GM21381 (cell line): ENCODE measurements around the gene VWA3B.
"Not testable (repeated sequence)": the region's sequence is repeated elsewhere in the genome, so short reads cannot be mapped to it uniquely, and the experiment has no call there.

Experiments used
- ATAC-seq: cut with Tn5 transposase; IDR thresholded peaks from one replicate; pipeline ENCODE4 v1.9.1; 2021; ENCODE audit warnings: mild to moderate bottlenecking, moderate library complexity; ENCODE audit not compliant: unreplicated experiment

Gene VWA3B

GRCh38 chr2:98127229-98127989 lies 40.4 kb downstream of the VWA3B start:
- ATAC-seq, result no peak

- no peak for ATAC-seq
Observed at GRCh38 chr2:98128556-98129109, 41.7 kb downstream of the VWA3B start.

- ATAC-seq, result not testable (repeated sequence)
Observed at GRCh38 chr2:98130073-98130472, 43.1 kb downstream of the VWA3B start.

- no peak for ATAC-seq
Observed at GRCh38 chr2:98134172-98135005, 47.4 kb downstream of the VWA3B start.

- ATAC-seq, result no peak
Observed at GRCh38 chr2:98137196-98137595, 50.2 kb downstream of the VWA3B start.

- ATAC-seq, result not testable (repeated sequence)
Observed at GRCh38 chr2:98138978-98139377, 52.0 kb downstream of the VWA3B start.

- no peak for ATAC-seq
Observed at GRCh38 chr2:98140210-98140609, 53.2 kb downstream of the VWA3B start.

GRCh38 chr2:98142106-98142791 lies 55.3 kb downstream of the VWA3B start:
- no peak for ATAC-seq

- ATAC-seq, result no peak
Observed at GRCh38 chr2:98145070-98145469, 58.1 kb downstream of the VWA3B start.

- ATAC-seq, result not testable (repeated sequence)
Observed at GRCh38 chr2:98147900-98148299, 60.9 kb downstream of the VWA3B start.

- ATAC-seq, result no peak
Observed at GRCh38 chr2:98148595-98149332, 61.8 kb downstream of the VWA3B start.

GRCh38 chr2:98149333-98149697 lies 62.3 kb downstream of the VWA3B start:
- no peak for ATAC-seq

GRCh38 chr2:98153481-98153880 lies 66.5 kb downstream of the VWA3B start:
- no peak for ATAC-seq

- ATAC-seq, result no peak
Observed at GRCh38 chr2:98155291-98155690, 68.3 kb downstream of the VWA3B start.

GRCh38 chr2:98155716-98156115 lies 68.7 kb downstream of the VWA3B start:
- ATAC-seq, result no peak

- ATAC-seq, result no peak
Observed at GRCh38 chr2:98156304-98156703, 69.3 kb downstream of the VWA3B start.

GRCh38 chr2:98157557-98157956 lies 70.6 kb downstream of the VWA3B start:
- ATAC-seq, result no peak

GRCh38 chr2:98158305-98158704 lies 71.3 kb downstream of the VWA3B start:
- no peak for ATAC-seq

GRCh38 chr2:98160554-98160953 lies 73.6 kb downstream of the VWA3B start:
- no peak for ATAC-seq

- no peak for ATAC-seq
Observed at GRCh38 chr2:98161186-98161585, 74.2 kb downstream of the VWA3B start.

- no peak for ATAC-seq
Observed at GRCh38 chr2:98164256-98164655, 77.3 kb downstream of the VWA3B start.
